Gastrocnemius medialis (tissue), 4 donors: ENCODE measurements around the gene PROM1.

Experiments
- POLR2A ChIP-seq, 2 donors: fragments of 450-650 bp; IDR thresholded peaks; one replicate each; pipeline ENCODE4 v1.6.1; 2017; ENCODE audit warnings: antibody characterized with exemption in 2 of 2, mild to moderate bottlenecking in 2 of 2, moderate library complexity in 2 of 2
- TF ChIP-seq, protein P1 (sequence below), 5 experiments: fragments of 450-650 bp in 3 of 5; fragments of 200-600 bp in 2 of 5; sonication (generic) in 2 of 5; IDR thresholded peaks in 4 of 5; conservative IDR thresholded peaks in 1 of 5; 1 replicate in 4 of 5; 2 replicates in 1 of 5; pipeline ENCODE4 v1.5.1; 2016 to 2019; ENCODE audit warnings: antibody characterized with exemption in 5 of 5, mild to moderate bottlenecking in 3 of 5, moderate library complexity in 3 of 5

- TF ChIP-seq, protein P1, sequence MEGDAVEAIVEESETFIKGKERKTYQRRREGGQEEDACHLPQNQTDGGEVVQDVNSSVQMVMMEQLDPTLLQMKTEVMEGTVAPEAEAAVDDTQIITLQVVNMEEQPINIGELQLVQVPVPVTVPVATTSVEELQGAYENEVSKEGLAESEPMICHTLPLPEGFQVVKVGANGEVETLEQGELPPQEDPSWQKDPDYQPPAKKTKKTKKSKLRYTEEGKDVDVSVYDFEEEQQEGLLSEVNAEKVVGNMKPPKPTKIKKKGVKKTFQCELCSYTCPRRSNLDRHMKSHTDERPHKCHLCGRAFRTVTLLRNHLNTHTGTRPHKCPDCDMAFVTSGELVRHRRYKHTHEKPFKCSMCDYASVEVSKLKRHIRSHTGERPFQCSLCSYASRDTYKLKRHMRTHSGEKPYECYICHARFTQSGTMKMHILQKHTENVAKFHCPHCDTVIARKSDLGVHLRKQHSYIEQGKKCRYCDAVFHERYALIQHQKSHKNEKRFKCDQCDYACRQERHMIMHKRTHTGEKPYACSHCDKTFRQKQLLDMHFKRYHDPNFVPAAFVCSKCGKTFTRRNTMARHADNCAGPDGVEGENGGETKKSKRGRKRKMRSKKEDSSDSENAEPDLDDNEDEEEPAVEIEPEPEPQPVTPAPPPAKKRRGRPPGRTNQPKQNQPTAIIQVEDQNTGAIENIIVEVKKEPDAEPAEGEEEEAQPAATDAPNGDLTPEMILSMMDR (IDR thresholded peaks at IDR 0.05 in 4 of 5, conservative IDR thresholded peaks at IDR 0.05 in 1 of 5): no peak
- TF ChIP-seq POLR2A (IDR thresholded peaks at IDR 0.05): no peak
These were observed 48.0 kb downstream of the PROM1 start for GRCh38 chr4:16035843-16036242.
